Activated B cell treated with CpG ODN at 0.5 μM for 24 hours (primary cell): ENCODE results near the gene RNF26. TPM values are rescaled to one million over a fixed set of nuclear protein-coding genes. Genes with fewer than 3 reads are reported as not detected.

Experiments used
- ATAC-seq: fragments of 200-7000 bp; cut with Tn5 transposase; one replicate; pipeline ENCODE4 v1.10.0; 2021; ENCODE audit warnings: low read depth, mild to moderate bottlenecking, moderate library complexity
- CTCF ChIA-PET: fragments of 350-600 bp; sonication (Branson Sonifier 250); formaldehyde crosslinking; loops from one replicate; lab custom pipeline; 2021; ENCODE audit warnings: antibody characterized with exemption; lab: Charles Lee
- POLR2A ChIA-PET: fragments of 350-600 bp; sonication (Branson Sonifier 250); formaldehyde crosslinking; loops from one replicate; lab custom pipeline; 2021; ENCODE audit warnings: antibody characterized with exemption; lab: Charles Lee
- DNase-seq: peaks from one replicate; pipeline ENCODE4 v3.0.0; 2022
- H3K27ac Mint-ChIP-seq: one replicate; pipeline ENCODE4 v1.8.0; 2020; ENCODE audit warnings: mixed read lengths
- H3K27me3 Mint-ChIP-seq: one replicate; pipeline ENCODE4 v1.8.0; 2021; ENCODE audit warnings: mixed read lengths
- H3K36me3 Mint-ChIP-seq: one replicate; pipeline ENCODE4 v1.8.0; 2021; ENCODE audit warnings: low read depth, mixed read lengths
- H3K4me1 Mint-ChIP-seq: one replicate; pipeline ENCODE4 v1.8.0; 2021; ENCODE audit warnings: mixed read lengths
- H3K4me3 Mint-ChIP-seq: one replicate; pipeline ENCODE4 v1.8.0; 2020; ENCODE audit warnings: mild to moderate bottlenecking, mixed read lengths
- H3K9me3 Mint-ChIP-seq: one replicate; pipeline ENCODE4 v1.8.0; 2020; ENCODE audit warnings: mixed read lengths
- intact Hi-C: fragments of 100-400 bp; cut with micrococcal nuclease; formaldehyde crosslinking; loops from one replicate; pipeline ENCODE4 v1.15.1; 2024
- total RNA-seq: library from RNA; stranded (reverse); gene quantifications from 2 replicates; pipeline ENCODE4 v1.2.3, GENCODE V29; 2022
- TF ChIP-seq, protein P1 (sequence below): fragments of 200-600 bp; IDR thresholded peaks from one replicate; pipeline ENCODE4 v1.8.0; 2022; ENCODE audit warnings: antibody characterized with exemption, mild to moderate bottlenecking

The RNF26 gene
- total RNA-seq, 1 donor from 2014 or later, result 21.2 TPM

DNA sequence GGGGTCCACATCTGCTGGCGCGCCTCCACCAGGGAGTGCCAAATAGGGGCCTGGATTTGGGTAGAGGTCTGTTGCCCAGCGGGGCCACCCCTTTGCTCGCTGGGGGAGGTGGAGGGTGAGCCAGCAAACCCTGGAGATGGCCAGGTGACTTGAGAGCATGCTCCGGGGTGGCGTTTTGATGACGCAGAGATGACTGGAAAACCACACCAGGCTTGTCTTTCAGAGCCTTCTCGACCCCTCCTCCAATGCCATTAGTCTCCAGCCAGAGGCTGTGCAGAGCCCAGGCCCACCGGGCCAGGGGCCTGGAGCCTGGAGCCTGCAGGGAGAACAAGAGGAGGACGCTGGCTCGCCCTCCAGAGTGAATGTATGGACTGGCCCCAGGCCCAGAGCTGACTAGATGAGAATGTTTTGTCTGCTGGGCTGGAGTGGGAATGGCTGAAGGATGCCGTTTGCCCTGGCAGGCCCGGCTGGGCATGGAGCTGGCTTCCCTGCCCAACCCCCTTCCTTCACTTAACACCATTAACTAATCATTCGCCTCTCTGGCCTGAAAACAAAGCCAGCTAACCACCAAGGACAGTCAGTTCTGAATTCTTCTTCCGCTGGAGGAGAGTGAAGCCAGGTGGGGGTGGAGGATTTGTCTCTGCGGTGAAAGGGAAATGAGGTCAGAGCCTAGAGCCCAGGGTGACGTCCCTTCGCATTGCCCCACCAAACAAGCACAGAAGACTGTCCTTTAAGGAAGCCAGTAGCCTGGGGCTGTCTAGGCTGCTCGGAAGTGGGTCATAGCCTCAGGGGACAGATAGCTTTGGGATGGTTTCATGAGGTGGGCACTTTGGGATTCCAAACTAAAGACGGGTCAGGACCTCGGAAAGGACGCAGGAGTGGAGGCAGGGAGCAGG, 15.8 kb upstream of the RNF26 start:
- TF ChIP-seq, protein P1, sequence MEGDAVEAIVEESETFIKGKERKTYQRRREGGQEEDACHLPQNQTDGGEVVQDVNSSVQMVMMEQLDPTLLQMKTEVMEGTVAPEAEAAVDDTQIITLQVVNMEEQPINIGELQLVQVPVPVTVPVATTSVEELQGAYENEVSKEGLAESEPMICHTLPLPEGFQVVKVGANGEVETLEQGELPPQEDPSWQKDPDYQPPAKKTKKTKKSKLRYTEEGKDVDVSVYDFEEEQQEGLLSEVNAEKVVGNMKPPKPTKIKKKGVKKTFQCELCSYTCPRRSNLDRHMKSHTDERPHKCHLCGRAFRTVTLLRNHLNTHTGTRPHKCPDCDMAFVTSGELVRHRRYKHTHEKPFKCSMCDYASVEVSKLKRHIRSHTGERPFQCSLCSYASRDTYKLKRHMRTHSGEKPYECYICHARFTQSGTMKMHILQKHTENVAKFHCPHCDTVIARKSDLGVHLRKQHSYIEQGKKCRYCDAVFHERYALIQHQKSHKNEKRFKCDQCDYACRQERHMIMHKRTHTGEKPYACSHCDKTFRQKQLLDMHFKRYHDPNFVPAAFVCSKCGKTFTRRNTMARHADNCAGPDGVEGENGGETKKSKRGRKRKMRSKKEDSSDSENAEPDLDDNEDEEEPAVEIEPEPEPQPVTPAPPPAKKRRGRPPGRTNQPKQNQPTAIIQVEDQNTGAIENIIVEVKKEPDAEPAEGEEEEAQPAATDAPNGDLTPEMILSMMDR, result no peak
- Mint-ChIP-seq H3K27ac (peak overlapping the region; percentile 38), H3K9me3 (no peaks in the 10 kb centered on the region), H3K4me3 (peak overlapping the region; percentile 36), H3K27me3 (peaks cover 22% of the 10 kb centered on the region), H3K4me1 (peaks cover 53% of the 10 kb centered on the region), H3K36me3 (no peaks in the 10 kb centered on the region)
- ATAC-seq (peak; percentile 9), DNase-seq (no peak)
- ChIA-PET CTCF (no interaction called here), POLR2A (interaction anchor here (0.9 kb wide), 1 partner anchor 253 kb away, joined by 3 read pairs; no protein-coding TSS in a partner anchor)
- intact Hi-C loops, result loop anchor here (5.0 kb wide), 1 partner anchor 321 kb away; the partner anchor contains the start of gene CENATAC

DNA sequence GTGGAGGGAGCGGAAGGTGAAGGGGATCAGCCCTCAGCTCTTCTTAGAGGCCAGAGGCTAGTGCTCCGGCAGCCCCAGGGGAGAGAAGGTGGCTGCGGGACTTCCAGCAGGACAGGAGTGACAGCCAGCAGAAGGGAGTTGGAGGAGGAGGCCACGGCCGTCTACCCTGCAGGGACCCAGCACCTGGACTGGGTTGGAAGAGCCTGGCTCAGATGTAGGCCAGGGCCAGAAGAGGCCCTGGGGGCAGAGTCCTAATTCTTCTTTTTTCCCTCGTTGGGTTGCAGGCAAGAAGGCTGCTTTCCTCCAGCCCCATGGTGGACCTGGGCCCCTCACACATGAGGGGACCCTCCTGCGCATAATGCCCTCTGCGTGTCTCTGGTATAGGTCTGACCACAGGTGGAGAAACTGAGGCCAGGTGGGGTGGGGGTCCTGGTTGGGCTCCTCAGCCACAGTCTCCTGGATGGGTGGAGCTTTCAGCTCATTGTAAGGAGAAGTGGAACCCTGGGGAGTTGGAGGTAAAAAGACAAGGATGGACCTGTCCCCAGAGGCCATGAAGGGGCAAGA, 15.1 kb upstream of the RNF26 start:
- CTCF ChIA-PET, result no interaction called here
- TF ChIP-seq, protein P1, result no peak
- H3K36me3 Mint-ChIP-seq, result no peaks in the 10 kb centered on the region
- peak overlapping the region; percentile 36 for H3K4me3 Mint-ChIP-seq
- H3K9me3 Mint-ChIP-seq, result no peaks in the 10 kb centered on the region
- ATAC-seq, result no peak
- H3K4me1 Mint-ChIP-seq, result peaks cover 54% of the 10 kb centered on the region
- peaks cover 21% of the 10 kb centered on the region for H3K27me3 Mint-ChIP-seq
- no peak for DNase-seq
- intact Hi-C loops, result loop anchor here (5.0 kb wide), 1 partner anchor 322 kb away; the partner anchor contains the start of gene CENATAC
- H3K27ac Mint-ChIP-seq, result peak overlapping the region; percentile 38
- POLR2A ChIA-PET, result no interaction called here

- ChIA-PET CTCF (interaction anchor here (4.6 kb wide), 1 partner anchor 18 kb away, joined by 38 read pairs; no protein-coding TSS in a partner anchor), POLR2A (no interaction called here)
- H3K36me3 Mint-ChIP-seq, result no peaks in the 10 kb centered on the region
- no peak for ATAC-seq
- intact Hi-C loops, result loop anchor here (5.0 kb wide), 1 partner anchor 322 kb away; the partner anchor contains the start of gene CENATAC
- H3K9me3 Mint-ChIP-seq, result no peaks in the 10 kb centered on the region
- TF ChIP-seq, protein P1, result no peak
- H3K27ac Mint-ChIP-seq, result peak overlapping the region; percentile 35
- H3K4me1 Mint-ChIP-seq, result peaks cover 50% of the 10 kb centered on the region
- no peak for DNase-seq
- peaks cover 17% of the 10 kb centered on the region for H3K27me3 Mint-ChIP-seq
- H3K4me3 Mint-ChIP-seq, result peak overlapping the region; percentile 75
These were observed 14.6 kb upstream of the RNF26 start for GRCh38 chr11:119319700-119320239.

DNA sequence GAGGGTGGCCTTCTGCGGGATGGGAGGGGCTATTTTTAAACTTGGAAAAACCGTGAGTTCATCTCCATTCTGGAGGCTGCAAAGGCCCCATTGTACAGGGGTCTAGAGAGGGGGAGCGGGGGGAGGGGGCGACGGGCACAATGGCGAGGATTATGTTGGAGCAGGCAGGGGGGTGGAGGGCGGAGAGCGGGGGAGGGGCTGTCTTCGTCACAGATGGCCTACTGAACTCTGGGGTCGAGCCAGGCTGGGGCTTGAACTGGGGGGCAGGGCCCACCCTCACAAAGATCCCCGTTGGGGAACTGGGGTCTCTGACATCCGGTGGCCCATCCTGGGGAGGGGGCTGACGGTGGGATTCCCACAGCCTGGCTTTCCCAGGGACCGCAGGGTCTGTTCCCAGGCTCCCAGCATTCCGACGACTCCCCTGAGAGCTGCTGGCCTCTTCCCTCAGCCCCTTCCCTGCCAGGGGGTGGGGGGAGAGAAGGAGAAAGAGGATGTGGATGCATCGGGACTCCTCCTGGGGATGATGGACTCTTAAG, 14.0 kb upstream of the RNF26 start:
- TF ChIP-seq, protein P1, result no peak
- intact Hi-C loops, result no loop called here
- Mint-ChIP-seq H3K4me3 (peak overlapping the region; percentile 50), H3K36me3 (no peaks in the 10 kb centered on the region), H3K4me1 (peaks cover 46% of the 10 kb centered on the region), H3K27me3 (peaks cover 16% of the 10 kb centered on the region), H3K9me3 (no peaks in the 10 kb centered on the region), H3K27ac (no peak overlapping the region)
- no peak for DNase-seq
- ATAC-seq, result no peak
- CTCF ChIA-PET, result interaction anchor here (2.0 to 4.6 kb wide), 2 partner anchors 18 to 113 kb away, joined by 4 to 38 read pairs; no protein-coding TSS in a partner anchor
- POLR2A ChIA-PET, result interaction anchor here (0.6 to 1.9 kb wide), 4 partner anchors 14 to 748 kb away, joined by 3 to 10 read pairs (median 4); partner anchors contain the start of genes C2CD2L and RNF26
